HG02870 (cell line): ENCODE data around the gene MEI1.
A peak's percentile ranks its signal among the peaks of the same experiment; 100 is the strongest.

ENCODE experiments used
- ATAC-seq: cut with Tn5 transposase; IDR thresholded peaks from one replicate; pipeline ENCODE4 v1.9.1; 2021; ENCODE audit warnings: mild to moderate bottlenecking, moderate library complexity; ENCODE audit not compliant: unreplicated experiment

Gene MEI1

GRCh38 chr22:41742918-41743317, 43.6 kb downstream of the MEI1 start:
- no peak for ATAC-seq

GRCh38 chr22:41745968-41746367, 46.7 kb downstream of the MEI1 start:
- no peak for ATAC-seq

GRCh38 chr22:41746567-41747400, 47.5 kb downstream of the MEI1 start:
- peak; percentile 75 for ATAC-seq

GRCh38 chr22:41752011-41752970, 53.0 kb downstream of the MEI1 start:
- no peak for ATAC-seq

DNA sequence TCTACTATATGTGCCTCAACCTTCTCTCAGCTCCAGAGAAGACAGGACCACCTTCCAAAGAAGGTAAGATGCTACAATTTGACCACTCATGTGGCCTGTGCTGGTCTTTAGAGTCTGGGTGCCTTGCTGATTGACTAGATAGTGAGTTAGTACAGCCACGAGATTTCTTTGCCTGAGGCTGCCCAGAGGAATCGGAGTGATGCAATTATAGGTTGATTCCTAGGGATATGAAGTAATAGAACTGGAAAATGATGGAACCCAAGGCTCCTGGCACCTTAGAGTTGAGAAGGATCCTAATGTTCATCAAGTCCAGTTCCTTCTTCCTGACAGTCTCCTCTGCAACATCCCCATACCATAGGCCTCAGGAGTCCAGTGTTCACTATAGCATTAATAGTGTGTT, 54.7 kb downstream of the MEI1 start:
- ATAC-seq, result no peak

GRCh38 chr22:41757502-41757901, 58.2 kb downstream of the MEI1 start:
- ATAC-seq, result no peak

- no peak for ATAC-seq
These were observed 58.9 kb downstream of the MEI1 start for GRCh38 chr22:41758231-41758630.

DNA sequence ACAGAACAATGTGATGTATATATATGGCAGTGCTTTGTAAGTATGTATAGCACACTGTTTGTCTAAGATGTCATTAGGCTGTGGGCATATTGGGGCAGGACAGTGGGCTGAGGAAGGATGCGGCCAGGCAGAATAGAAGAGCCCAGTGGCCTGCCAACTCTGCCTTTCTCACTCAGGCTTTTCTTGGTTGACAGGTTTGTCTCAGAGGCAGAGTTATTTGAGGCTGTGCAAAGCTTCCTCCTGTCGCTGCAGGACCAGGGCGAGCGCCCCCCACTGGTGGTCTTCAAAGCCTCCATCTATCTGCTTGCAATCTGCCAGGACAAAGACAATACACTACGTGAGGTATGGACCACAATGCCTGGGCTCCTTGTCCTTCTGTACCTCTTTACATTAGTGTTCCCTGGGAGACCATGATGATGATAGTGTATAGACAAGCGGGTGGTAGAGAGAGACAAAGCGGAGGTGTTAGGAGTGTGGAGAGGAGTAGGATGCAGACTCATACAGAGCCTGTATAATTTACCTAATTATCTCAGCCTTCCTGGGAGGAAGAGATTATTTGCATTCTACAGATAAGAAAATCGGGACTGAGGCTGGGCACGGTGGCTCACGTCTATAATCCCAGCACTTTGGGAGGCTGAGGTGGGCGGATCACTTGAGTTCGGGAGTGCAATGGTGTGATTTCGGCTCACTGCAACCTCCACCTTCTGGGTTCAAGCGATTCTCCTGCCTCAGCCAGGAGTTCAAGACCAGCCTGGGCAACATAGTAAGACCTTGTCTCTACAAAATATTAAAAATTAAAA, 63.9 kb downstream of the MEI1 start:
- ATAC-seq, result no peak

GRCh38 chr22:41766476-41766875, 67.2 kb downstream of the MEI1 start:
- ATAC-seq, result no peak

- ATAC-seq, result no peak
These were observed 69.1 kb downstream of the MEI1 start for GRCh38 chr22:41768430-41768829.

DNA sequence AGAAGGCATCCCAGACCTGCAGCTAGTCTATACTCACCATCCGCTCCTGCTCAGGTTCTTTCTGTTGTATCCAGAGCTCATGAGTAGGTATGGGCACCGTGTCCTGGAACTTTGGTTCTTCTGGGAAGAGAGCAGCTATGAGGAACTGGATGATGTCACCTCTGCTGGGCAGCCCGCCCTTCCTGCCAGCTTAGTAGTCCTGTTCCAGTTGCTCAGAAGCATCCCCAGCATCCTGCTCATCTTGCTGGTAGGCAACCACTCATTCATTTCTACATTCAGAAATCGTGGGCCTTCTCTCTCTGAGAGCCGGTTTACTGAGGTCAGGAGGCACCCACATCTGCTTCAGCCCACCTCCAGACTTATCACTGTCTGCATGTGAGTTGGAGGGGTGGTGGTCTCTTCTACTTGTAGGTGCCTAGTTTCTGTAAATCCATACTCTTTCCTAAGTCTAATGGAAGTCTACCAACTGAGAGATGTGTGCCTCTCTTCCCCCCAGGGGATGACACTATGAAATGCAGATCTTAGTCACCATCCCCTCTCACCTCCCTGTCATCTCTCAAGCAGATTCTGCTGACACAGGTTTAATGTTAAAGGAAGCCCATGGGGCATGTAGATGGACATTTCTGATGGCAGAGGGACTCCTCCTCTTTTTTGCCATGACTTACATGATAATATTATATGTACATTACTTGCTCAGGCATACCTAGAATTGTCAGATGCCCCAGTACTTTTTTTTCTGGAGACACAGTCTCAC, 71.6 kb downstream of the MEI1 start:
- ATAC-seq, result no peak

GRCh38 chr22:41772198-41772597, 72.9 kb downstream of the MEI1 start:
- no peak for ATAC-seq

GRCh38 chr22:41772645-41773044, 73.3 kb downstream of the MEI1 start:
- ATAC-seq, result no peak

DNA sequence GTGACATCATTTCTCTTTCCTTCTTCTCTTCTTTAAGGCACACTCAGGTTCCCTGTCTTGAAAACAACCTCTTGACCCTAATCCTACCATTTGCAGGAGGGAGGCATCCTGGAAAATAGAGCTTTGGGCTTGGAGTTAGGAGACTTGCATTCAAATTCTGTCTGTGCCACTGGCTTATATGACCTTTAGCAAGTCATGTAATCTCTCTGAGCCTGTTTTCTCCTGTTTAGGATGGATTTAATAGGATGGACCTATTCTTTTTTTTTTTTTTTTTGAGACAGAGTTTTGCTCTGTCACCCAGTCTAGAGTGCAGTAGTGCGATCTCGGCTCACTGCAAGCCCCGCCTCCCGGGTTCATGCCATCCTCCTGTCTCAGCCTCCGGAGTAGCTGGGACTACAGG, 76.0 kb downstream of the MEI1 start:
- ATAC-seq, result no peak

DNA sequence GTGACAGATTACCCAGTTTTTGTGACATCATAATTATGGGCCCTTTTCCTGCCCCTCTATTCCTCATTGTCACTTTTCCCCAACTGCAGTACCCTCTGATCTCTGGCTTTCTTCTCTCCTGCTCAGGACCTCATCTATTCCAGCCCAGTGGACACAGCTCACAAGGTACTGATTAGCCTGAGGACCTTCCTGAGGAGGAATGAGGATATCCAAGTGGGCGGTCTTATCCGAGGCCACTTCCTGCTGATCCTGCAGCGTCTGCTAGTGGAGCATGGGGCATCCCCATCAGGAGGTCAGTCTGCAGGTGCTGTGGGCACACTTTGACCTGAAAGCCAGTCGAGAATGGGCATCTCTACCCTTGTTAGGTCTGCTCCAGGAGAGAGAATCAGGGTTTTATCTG, 76.7 kb downstream of the MEI1 start:
- no peak for ATAC-seq

DNA sequence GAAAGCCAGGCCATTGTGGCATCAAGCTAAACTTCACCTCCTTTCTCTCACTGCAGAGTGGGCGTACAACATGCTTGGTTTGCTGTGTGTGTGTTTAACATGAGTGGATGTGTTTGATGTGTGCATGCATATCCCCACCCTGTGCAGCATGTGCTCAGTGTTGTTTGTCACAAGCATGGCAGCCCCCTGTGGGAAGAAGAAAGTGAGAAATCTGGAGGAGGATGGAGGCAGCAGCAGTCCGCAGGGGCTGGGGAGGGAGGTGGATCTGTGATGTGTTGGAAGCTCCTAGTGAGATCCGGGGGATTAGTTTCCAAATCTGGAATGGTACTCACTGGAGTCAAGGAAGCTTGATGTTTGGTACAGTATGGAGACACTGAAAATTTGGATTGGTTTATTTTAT, 77.1 kb downstream of the MEI1 start:
- ATAC-seq, result no peak

GRCh38 chr22:41777749-41778425, 78.6 kb downstream of the MEI1 start:
- ATAC-seq, result no peak

- ATAC-seq, result no peak
These were observed 80.7 kb downstream of the MEI1 start for GRCh38 chr22:41779929-41780505.

DNA sequence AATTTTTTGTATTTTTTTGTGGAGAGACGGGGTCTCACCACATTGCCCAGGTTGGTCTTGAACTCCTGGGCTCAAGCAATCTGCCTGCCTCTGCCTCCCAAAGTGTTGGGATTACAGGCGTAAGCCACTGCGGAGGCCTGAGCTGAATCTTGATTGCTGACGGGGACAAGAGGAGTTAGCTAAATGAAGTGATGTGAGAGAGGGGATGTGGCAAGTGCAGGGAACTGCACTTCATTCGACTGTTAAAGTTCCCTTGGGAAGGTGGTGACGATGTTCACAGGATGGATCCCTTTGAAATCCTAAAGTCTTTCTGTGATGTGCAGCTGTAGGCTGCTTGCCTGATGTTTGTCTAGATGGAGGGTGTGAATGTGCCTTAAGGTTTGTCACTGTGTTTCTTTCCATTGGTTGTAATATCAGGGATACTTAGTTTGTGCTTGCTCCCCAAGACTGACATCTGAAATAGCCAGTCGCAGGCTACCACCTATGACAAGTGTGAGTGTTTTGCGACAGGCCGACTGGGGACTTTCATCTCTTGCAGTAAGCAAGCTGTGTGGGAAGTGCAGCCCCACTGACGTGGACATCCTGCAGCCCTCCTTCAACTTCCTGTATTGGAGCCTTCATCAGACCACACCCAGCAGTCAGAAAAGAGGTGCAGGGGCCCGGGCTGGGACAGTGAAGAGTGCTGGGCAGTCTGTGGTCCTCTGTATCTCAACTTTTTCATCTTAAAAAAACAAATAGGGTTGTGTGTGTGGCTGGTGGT, 81.6 kb downstream of the MEI1 start:
- ATAC-seq, result peak; percentile 87
